HG03469 (cell line): ENCODE results near the gene ZNF438.
"Not testable (repeated sequence)": the region's sequence is repeated elsewhere in the genome, so short reads cannot be mapped to it uniquely, and the experiment has no call there.

Source experiments
- ATAC-seq: cut with Tn5 transposase; IDR thresholded peaks from one replicate; pipeline ENCODE4 v1.9.1; 2021; ENCODE audit warnings: mild to moderate bottlenecking, moderate library complexity, moderate number of reproducible peaks; ENCODE audit not compliant: unreplicated experiment

ZNF438 gene, protein sequence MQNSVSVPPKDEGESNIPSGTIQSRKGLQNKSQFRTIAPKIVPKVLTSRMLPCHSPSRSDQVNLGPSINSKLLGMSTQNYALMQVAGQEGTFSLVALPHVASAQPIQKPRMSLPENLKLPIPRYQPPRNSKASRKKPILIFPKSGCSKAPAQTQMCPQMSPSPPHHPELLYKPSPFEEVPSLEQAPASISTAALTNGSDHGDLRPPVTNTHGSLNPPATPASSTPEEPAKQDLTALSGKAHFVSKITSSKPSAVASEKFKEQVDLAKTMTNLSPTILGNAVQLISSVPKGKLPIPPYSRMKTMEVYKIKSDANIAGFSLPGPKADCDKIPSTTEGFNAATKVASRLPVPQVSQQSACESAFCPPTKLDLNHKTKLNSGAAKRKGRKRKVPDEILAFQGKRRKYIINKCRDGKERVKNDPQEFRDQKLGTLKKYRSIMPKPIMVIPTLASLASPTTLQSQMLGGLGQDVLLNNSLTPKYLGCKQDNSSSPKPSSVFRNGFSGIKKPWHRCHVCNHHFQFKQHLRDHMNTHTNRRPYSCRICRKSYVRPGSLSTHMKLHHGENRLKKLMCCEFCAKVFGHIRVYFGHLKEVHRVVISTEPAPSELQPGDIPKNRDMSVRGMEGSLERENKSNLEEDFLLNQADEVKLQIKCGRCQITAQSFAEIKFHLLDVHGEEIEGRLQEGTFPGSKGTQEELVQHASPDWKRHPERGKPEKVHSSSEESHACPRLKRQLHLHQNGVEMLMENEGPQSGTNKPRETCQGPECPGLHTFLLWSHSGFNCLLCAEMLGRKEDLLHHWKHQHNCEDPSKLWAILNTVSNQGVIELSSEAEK

DNA sequence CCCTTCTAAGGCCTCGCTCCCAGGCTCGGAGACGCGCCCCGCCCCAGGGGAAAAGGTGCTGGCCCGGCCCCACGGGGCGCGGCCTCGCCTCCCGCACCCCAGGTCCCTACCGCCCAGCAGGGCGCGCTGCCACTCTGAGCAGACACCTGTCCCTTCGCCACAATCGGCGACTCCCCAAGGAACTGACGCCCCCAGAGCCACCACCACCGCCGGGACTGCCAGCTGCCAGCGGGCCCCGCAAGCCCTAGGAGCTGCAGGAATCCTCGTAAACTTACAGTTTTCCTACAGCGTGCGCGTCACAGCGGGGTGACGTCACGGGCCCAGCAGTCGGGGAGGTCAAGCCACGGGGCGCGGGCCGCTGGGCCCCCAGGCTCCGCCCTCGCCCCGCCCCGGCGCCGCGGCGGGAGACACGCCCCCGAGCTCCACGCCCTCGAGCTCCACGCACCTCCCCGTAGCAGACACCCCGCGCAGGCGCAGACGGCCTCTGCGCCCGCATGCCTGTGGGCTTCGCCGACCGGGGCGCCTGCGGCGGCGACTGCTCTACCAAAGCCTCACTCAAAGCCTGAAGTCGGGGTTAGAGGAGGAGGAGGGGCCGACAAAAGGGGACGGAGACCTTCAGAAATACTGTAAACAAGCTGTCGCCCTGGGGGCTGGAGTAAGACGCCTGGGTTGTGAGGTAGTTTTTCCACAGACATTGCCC is at the start of gene ZNF438:
ZNF438 (minus strand) TSS at position 308 of the 700 bp plus-strand sequence. CDS start 154,831 bp downstream, outside the sequence.
- ATAC-seq: peak; percentile 67

DNA sequence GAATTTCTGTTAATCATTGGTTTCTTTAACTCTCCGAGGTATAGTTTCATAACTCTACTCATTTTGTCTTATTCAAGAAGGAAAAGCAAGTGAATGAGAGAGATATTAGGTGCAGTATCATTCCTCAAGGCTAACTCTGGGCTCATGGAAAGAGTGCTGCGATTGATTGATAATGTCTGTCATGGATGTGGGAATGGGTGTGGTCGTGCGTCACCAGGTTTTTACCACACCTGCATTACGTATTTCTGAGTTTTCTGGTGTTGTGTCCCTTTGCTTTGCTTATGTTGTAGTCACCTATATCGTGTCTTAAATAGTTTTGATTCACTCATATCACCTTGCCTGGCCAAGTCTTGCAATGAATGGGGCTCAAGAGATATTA is 44.9 kb upstream of the ZNF438 start:
- ATAC-seq: no peak

DNA sequence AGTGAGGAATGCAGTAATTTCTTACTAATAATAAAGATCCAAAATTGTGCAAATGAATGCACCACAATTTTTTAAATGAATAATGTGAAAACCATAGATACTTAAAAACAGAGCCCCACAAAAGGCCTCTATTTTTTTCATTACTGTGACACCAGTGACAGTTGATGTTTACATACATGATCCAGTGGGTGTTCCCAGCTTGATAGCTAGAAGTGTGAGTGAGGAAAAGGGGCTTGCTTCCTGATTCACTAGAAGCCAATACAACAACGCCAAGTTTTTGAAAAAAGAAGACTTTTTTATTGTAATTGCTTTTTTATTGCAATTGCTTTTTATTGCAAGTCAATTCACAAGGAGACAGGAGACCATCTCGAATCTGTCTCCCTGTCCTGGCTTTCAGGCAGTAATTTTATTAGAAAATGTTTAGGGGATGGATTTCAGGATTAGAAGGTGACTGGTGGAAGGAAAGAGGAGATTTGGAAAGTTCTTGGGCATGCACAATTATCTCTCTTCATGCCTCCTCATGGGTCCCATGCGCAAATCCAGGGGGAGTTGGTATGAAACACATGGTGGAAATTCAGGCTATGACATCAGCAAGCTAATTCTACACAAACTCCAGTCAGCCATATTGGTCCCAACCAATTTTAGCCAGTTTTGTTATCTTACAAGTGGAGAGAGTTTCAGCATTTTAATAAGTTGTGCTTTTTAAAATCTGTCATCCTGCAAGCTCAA is 44.4 kb upstream of the ZNF438 start:
- ATAC-seq: no peak

DNA sequence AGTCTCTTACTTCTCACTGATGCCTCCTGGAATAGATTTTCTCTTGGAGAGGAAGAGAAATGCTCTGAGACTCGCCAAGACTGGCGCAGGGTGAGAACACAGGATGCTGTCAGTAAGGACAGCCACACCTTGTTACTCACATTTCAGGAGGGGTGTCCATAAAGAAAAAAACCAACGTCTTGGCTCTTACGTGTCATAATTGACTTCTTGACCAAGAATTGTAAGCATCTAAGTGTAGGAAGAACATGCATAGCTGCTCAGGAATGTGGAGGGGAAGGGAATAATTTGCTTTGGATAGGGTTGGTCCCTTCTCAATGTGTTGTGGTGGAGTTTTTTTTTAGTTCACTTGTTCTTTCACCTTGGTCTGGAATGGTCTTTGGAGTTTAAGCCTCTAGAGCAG is 43.8 kb upstream of the ZNF438 start:
- no peak for ATAC-seq

DNA sequence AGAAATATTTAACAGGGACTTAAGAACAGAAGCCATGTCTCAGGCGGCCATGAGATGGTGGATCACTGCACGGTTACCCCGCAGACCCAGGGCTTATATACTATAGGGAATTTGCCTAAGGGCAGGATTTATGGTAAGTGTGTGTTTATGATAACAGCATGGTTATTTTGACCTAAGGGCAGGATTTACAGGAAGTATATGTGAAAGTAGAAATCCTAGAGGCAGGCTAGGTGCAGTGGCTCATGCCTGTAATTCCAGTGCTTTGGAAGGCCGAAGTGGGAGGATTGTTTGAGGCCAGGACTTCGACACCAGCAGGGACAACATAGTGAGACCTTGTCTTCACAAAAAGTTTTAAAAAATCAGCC is 43.0 kb upstream of the ZNF438 start:
- no peak for ATAC-seq

DNA sequence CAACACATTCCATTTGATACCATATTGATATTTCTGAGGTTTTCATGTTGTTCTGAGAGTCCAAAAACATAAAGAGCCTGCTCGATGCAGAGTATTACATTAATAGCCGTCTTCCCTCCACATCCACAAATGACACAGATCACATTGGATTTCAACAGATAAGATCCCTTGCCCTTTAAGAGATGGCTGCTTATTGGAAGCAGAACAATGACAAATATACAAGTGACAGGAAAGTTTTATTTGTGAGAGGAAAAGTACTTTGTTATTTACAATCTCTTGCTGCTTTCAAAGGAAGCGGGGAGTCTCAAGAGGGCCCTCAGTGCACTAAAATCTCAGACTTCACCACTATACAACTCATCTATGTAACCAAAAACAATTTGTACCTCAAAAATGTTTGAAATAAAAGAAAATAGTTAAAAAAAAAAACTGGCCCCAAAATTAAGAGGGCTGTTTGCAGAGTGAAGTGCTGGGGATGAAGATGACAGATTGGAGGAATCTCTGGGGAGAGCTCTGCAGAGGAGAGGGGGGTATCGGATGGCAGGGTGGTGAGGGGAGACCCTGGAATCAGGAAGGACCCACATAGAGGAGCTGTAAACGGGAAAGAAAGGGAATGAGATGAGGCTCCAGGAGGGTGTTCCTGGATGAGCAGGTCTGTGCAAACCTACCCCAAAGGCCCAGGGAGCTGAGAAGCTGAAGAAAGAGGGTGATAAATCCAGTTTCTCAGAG is 42.5 kb upstream of the ZNF438 start:
- ATAC-seq: no peak

DNA sequence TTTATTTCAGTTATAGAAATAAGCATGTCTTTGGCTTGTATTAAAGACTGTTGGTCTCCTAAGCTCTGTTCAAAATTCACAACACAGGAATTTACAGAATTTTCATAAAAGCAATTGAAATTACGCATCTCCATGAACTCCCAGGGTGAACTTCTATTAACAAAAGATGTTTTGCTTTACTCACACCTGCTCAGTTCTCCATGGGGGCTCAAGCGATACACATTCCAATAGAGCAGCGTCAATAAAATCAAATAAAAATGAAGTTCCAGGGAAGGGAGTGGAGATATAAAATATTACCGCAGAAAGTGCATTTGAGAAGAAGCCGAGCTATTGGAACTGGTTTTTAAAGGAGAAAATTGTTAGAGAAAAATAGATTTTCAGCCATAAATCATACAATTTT is 41.5 kb upstream of the ZNF438 start:
- ATAC-seq: no peak

DNA sequence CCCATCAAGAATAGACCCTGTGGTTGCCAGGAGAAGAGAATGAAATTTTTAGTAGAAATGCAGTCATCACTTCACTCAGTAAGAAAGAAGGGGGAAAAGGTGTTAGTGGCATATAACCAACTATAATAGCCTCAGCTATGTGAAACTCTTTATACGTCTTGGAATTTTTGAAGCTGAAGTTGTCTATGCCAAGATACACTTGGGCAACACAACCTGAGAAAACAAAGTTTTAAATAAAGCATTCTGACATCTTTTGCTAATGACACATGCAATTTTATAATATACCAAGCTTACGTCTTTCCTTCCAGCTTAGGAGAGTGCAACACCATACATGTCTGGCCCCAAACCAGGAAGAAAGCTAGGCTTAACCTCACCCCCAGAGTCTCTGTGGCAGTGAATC is 40.8 kb upstream of the ZNF438 start:
- ATAC-seq: no peak

DNA sequence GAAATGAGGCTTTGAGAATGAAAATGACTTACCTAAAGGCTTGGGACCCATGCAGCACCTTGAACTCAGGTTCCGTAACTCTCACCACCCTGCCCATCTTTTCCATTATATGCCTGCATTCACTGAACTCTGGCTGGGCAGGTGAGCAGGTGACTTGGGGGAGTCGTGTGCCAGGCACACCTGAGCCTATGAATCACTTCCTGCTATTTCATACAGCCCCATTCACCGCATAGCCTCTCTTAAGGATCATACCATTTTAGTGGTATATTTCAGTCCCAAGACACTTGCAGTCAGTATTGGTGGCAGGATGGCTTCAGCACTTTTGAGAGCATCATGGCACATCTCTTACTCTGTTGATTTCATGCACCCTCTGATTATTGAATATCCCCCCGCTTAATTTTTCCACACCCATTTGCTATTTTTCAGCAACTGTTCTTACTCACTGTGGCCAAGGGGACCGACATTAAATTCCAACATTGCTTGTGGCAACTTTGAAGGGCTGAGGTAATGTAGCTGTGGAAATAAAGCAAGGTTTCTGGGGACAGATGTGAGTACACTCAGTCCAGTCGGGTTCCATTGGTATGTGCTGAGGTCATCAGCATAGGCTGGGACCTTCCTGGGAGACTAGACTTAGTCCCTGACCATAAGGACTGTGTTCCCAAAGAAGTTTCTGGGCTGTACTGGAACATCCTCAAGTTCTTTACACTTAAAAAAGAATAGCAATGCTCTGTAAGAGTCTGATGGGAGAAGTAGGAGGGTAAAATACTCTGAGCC is 39.8 kb upstream of the ZNF438 start:
- no peak for ATAC-seq

DNA sequence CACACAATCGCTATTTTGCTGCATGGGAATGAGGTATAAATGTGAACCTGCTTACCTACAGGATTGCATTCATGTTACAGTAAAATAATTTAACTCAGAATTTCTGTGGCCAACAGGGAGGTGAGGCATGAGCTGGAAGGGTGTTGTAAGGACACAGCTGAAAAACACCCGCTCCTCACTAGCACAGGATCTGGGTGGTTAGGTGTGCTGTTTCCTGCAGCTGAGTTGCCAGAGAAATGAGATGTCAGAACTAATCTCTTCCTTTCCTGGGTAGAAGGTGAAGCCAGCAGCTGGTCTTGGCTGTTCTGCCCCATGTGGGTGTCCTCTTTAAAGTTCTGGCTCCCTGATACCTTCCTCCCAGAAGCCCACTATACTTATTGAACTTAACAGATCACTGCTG is 39.0 kb upstream of the ZNF438 start:
- ATAC-seq: no peak

DNA sequence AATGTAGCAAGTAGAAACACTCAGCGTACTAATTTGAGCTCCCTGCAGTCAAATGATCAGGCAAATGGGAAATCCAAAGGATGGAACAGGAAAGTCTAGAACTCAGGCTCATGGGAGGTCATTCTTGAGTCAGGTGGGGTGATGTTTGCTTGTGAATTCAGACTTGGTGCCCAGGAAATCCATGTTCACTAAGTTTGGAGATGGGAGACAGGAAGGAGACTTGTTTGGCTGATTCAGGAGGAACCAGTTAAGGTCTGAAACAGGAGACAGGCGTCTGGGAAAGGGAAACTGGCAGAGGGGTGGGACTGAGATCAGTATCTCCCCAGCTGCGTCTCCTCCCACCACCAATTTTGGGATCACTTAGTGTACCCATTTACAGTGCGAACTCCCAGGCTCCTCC is 38.4 kb upstream of the ZNF438 start:
- ATAC-seq: no peak

DNA sequence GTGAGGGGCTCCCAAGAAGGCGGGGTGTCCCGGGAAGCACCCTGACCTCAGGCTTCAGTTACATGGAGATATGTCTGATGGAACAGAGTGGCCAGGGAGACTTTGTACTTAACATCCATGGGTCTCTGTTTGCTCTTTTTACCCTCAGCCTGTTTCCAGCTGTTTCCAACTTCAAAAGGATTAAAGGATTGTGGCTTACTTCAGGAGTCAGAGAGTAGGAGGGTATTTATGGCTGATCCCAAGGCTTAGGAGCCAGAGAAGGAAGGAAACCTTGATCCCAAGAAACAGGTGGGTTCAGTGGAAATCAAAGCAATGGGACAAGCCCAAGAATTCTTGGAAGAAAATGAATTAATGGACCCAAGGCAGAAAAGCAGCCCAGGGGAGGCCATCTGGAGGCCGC is 37.7 kb upstream of the ZNF438 start:
- no peak for ATAC-seq

DNA sequence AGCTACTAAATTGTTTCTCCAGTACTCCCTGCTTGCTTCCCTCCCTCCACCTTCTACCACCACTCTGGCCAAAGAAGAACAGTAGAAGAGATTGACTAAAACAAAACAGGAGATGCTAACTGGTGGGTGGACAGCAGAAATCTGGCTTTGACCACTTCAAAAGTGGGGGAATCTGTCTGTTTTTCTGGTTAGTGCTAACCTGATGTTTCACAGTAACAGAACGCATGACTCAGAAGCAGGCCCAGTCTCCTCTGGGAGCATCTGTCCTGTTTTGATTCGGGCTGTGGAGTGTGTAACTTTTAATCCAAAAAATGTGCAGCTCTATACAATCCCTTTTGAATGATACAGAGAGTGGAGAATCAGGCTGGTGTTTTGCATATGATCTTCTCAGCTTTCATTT is 32.7 kb upstream of the ZNF438 start:
- no peak for ATAC-seq

DNA sequence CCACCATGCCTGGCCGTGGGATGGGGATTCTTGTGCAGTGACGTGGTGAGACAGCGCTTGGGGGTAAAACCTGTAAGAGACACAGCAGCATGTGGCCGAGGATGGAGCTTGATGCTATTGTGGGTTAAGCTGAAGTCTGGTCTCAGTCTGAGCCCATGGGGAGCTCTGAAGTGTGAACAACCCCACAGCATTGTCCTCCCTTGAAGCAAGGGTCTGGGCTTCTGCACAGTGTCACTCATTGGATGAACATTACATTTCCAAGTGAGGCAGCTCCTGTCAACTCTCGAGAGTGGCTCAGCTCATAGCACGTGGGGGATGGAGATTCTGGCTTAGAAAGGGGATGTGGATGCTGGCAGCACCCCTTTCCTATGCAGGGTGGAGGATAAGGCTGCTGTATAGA is 32.2 kb upstream of the ZNF438 start:
- ATAC-seq: no peak

DNA sequence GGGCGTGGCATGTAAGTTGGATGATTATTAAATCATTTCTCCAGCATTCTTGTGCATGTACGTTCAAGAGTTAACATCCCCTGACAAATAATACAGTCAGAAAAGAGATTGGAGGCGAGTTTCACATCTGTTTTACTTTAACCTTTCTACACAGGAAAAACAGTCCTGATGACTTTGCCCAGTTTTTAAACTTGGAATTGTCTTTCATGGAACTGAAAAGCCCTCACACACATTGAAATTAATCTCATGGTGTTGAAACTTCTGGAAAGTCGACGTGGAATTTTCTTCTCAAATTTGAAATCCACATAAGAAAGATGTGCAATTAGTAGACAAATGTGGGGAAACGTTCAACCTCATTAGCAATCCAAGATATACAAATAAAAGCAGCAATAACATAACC is 31.2 kb upstream of the ZNF438 start:
- no peak for ATAC-seq

DNA sequence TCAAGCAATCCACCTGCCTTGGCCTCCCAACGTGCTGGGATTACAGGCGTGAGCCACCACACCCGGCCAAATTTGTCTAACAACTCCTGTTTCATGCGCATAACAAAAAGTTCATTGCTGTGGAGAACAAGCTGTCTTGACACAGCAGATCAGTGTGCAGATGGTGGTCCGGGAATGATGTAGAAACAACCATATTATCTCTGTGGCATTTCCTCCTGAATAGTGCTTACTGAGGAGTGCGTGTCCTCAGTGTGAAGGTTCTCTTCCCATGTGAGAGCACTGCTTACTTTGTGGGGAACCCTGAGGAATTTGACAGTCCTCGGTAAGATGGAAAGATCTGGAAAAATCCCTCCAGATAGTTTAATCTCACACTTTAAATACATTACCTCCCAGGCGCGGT is 30.3 kb upstream of the ZNF438 start:
- ATAC-seq: no peak

DNA sequence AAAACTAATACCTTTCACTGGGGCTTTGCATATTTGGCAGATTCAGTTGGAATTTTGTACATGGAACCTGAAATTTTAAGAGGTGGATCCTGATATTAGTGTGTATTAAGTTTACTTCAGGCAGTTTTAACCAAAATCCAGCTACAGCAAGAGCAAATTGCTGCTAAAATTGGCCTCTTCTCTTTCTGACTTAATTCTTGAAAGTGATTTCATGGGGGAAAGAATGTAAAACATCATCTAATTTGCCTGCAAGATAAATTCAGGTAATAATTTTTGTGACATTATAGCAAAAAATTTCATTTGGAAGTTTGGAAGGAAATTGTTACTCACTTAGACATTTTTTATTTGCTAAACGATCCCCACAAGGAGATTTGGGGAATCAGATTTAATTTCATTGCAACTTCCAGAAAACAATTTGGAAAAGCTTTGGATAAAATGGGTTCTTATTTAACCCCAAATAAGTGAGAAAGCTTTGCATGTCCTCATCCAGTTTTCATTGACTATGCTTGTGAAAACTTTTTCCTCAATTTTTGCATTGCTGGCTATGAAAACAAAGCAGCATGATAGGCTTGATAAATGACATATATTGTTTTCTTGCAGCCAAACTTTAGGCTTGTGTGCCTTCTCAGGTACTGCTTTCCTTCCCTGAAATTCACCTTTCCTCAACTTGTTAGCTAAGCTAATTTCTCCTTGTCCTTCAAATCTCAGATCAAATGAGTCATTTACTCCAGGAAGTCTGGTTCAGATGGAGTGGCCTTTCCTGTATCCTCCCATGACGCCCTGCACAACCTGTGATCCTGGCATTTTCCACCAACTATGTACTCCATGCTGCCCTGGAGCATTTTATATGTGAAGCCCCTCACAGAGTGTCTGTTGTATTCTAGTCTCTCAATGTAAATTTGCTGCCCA is 27.4 kb upstream of the ZNF438 start:
- no peak for ATAC-seq

DNA sequence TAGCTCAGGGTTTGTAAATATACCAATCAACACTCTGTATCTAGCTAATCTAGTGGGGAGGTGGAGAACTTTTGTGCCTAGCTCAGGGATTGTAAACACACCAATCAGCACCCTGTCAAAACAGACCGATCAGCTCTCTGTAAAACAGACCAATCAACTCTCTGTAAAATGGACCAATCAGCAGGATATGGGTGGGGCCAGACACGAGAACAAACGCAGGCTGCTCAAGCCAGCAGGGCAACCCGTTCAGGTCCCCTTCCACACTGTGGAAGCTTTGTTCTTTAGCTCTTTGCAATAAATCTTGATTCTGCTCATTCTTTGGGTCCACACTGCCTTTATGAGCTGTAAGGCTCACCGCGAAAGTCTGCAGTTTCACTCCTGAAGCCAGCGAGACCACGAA is 25.0 kb upstream of the ZNF438 start:
- ATAC-seq: not testable (repeated sequence)
